Activated B cell treated with CpG ODN at 0.5 μM for 24 hours (primary cell): Measurements from ENCODE around the gene UGP2. TPM values are rescaled to one million over a fixed set of nuclear protein-coding genes. Genes with fewer than 3 reads are reported as not detected.

Experiments
- ATAC-seq: fragments of 200-7000 bp; cut with Tn5 transposase; one replicate; pipeline ENCODE4 v1.10.0; 2021; ENCODE audit warnings: low read depth, mild to moderate bottlenecking, moderate library complexity
- CTCF ChIA-PET: fragments of 350-600 bp; sonication (Branson Sonifier 250); formaldehyde crosslinking; loops from one replicate; lab custom pipeline; 2021; ENCODE audit warnings: antibody characterized with exemption; lab: Charles Lee
- POLR2A ChIA-PET: fragments of 350-600 bp; sonication (Branson Sonifier 250); formaldehyde crosslinking; loops from one replicate; lab custom pipeline; 2021; ENCODE audit warnings: antibody characterized with exemption; lab: Charles Lee
- DNase-seq: peaks from one replicate; pipeline ENCODE4 v3.0.0; 2022
- H3K27ac Mint-ChIP-seq: one replicate; pipeline ENCODE4 v1.8.0; 2020; ENCODE audit warnings: mixed read lengths
- H3K27me3 Mint-ChIP-seq: one replicate; pipeline ENCODE4 v1.8.0; 2021; ENCODE audit warnings: mixed read lengths
- H3K36me3 Mint-ChIP-seq: one replicate; pipeline ENCODE4 v1.8.0; 2021; ENCODE audit warnings: low read depth, mixed read lengths
- H3K4me1 Mint-ChIP-seq: one replicate; pipeline ENCODE4 v1.8.0; 2021; ENCODE audit warnings: mixed read lengths
- H3K4me3 Mint-ChIP-seq: one replicate; pipeline ENCODE4 v1.8.0; 2020; ENCODE audit warnings: mild to moderate bottlenecking, mixed read lengths
- H3K9me3 Mint-ChIP-seq: one replicate; pipeline ENCODE4 v1.8.0; 2020; ENCODE audit warnings: mixed read lengths
- intact Hi-C: fragments of 100-400 bp; cut with micrococcal nuclease; formaldehyde crosslinking; loops from one replicate; pipeline ENCODE4 v1.15.1; 2024
- total RNA-seq: library from RNA; stranded (reverse); gene quantifications from 2 replicates; pipeline ENCODE4 v1.2.3, GENCODE V29; 2022
- TF ChIP-seq, protein P1 (sequence below): fragments of 200-600 bp; IDR thresholded peaks from one replicate; pipeline ENCODE4 v1.8.0; 2022; ENCODE audit warnings: antibody characterized with exemption, mild to moderate bottlenecking

UGP2 gene
- 69.8 and 73.5 TPM in 2 replicates for total RNA-seq

DNA sequence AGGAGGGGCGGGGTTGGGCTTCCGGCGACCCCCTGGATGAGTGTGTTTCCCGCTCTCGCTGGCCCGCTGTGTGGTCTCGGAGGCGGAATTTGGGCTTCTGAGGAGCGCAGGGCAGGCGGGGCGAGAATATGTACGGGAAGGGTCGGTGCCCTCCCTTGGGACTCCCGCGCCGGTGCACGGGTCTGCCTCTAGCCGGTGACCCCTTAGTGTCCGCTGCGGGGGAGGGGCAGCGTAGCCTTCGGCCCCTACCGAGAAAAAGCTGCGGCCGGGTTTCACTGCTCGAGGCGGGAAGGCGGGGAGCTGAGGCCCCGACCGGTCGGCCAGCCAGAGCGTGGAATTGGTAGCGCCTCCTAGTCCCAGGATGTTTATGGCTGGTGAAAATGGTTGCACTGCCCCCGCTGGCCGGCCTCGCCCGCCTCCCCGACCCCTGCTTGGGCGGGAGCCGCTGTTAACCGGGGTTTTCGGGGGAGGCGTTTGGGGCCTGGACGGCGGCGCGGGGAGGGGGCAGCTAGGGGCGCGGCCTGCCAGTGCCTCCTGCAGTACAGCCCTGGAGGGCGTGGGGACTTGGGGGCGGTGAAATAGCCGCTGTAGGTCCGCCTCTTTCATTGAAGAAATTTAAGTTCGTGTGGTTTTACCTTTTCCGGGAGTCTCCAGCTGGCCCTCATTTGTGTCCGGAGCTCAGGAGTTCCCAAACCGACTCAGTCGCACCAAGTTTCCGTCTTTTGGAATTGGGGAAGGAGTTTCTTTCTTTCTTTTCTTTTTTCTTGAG is at the start of gene UGP2:
Gene UGP2 (plus strand): TSS at position 643 of the 769 bp plus-strand sequence. CDS start 290 bp downstream, outside the sequence.
- DNase-seq (peak; percentile 75), ATAC-seq (peak; percentile 68)
- Mint-ChIP-seq H3K27ac (peak within 1 kb of the TSS; percentile 97), H3K4me1 (peaks cover 53% of the 10 kb centered on the region), H3K4me3 (peak within 1 kb of the TSS; percentile 97), H3K36me3 (peaks cover 15% of the 10 kb centered on the region), H3K9me3 (no peaks in the 10 kb centered on the region), H3K27me3 (peaks cover 1% of the 10 kb centered on the region)
- CTCF ChIA-PET: interaction anchor here (1.6 to 1.9 kb wide), 3 partner anchors 20 to 149 kb away, joined by 4 to 12 read pairs (median 9); no protein-coding TSS in a partner anchor
- intact Hi-C loops: loop anchor here (1.0 to 10.0 kb wide), 10 partner anchors 20 to 1647 kb away; partner anchors contain the start of genes ACTR2, AFTPH, B3GNT2 and EHBP1
- POLR2A ChIA-PET: interaction anchor here (0.6 to 3.7 kb wide), 15 partner anchors 10 to 1765 kb away, joined by 3 to 39 read pairs (median 5); partner anchors contain the start of genes ACTR2, AFTPH, MDH1 and RAB1A
- TF ChIP-seq, protein P1, sequence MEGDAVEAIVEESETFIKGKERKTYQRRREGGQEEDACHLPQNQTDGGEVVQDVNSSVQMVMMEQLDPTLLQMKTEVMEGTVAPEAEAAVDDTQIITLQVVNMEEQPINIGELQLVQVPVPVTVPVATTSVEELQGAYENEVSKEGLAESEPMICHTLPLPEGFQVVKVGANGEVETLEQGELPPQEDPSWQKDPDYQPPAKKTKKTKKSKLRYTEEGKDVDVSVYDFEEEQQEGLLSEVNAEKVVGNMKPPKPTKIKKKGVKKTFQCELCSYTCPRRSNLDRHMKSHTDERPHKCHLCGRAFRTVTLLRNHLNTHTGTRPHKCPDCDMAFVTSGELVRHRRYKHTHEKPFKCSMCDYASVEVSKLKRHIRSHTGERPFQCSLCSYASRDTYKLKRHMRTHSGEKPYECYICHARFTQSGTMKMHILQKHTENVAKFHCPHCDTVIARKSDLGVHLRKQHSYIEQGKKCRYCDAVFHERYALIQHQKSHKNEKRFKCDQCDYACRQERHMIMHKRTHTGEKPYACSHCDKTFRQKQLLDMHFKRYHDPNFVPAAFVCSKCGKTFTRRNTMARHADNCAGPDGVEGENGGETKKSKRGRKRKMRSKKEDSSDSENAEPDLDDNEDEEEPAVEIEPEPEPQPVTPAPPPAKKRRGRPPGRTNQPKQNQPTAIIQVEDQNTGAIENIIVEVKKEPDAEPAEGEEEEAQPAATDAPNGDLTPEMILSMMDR: no peak

DNA sequence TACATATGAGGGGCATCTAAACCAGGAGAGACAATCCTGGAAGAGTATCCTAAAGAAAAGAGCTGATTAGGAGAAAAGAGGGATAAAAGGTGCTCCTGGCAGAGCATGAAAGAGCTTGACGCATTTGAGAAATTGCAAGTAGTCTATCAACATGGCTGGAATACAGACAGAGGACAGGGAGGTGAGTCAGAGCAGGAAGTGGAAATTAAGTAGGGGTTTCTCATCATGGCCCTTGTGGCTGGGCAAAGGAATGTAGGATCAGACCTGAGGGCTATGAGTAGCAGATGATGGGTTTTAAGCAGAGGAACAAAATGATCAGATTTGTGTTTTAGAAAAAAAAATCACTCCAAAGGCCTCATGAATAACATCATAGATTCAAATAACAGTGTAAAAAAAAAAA is 49.2 kb upstream of the UGP2 start:
- H3K27me3 Mint-ChIP-seq: peaks cover 2% of the 10 kb centered on the region

DNA sequence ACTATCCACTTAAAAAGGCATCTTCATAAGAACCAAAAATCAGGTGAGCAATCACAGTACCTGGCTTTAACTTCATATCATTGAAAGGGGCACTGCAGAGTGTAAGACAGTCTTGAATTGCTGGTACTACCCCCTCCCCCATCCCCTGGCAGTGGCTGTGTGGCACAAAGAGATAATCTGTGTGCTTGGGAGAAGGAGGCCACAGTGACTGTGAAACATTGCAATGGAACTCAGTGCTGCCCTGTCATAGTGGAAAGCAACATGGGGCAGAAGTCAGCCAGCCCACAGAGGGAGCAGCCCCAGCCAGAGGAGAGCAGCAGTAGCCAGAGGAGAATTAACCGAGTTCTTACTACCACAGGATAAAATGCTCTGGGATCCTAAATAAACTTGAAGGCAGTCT is 45.3 kb upstream of the UGP2 start:
- intact Hi-C loops: no loop called here
- TF ChIP-seq, protein P1: no peak
- CTCF ChIA-PET: no interaction called here
- Mint-ChIP-seq H3K27me3 (peaks cover 2% of the 10 kb centered on the region), H3K9me3 (peaks cover 3% of the 10 kb centered on the region), H3K4me3 (no peak overlapping the region), H3K27ac (no peak overlapping the region), H3K36me3 (no peaks in the 10 kb centered on the region), H3K4me1 (no peaks in the 10 kb centered on the region)
- ATAC-seq (no peak), DNase-seq (no peak)
- POLR2A ChIA-PET: no interaction called here

More for the DNA sequence above, 49.2 kb upstream of the UGP2 start:
- no peak for ATAC-seq
- DNase-seq: no peak
- ChIA-PET POLR2A (no interaction called here), CTCF (no interaction called here)
- Mint-ChIP-seq H3K36me3 (no peaks in the 10 kb centered on the region), H3K9me3 (no peaks in the 10 kb centered on the region), H3K4me1 (no peaks in the 10 kb centered on the region), H3K27ac (no peak overlapping the region), H3K4me3 (no peak overlapping the region)
- TF ChIP-seq, protein P1: no peak
- intact Hi-C loops: no loop called here

DNA sequence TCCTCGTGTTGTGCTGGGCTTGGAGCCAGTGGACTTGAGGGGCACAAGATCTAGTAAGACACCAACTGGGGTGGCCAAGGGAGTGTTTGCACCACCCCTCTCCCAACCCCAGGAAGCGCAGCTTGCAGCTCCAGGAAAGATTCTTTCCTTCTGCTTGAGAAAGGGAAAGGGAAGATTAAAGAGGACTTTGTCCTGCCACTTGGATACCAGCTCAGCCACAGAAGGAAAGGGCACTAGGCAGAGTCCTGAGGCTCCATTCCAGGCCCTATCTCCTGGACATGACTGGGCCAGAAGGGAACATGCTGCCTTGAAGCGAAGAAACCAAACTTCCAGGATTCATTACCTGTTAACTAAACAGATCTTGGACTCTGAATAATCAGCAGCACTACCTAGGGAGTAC is 44.9 kb upstream of the UGP2 start:
- Mint-ChIP-seq H3K9me3 (peaks cover 5% of the 10 kb centered on the region), H3K27ac (no peak overlapping the region), H3K36me3 (no peaks in the 10 kb centered on the region), H3K4me3 (no peak overlapping the region), H3K4me1 (no peaks in the 10 kb centered on the region), H3K27me3 (peaks cover 2% of the 10 kb centered on the region)
- DNase-seq (no peak), ATAC-seq (no peak)
- TF ChIP-seq, protein P1: no peak
- intact Hi-C loops: no loop called here
- ChIA-PET POLR2A (no interaction called here), CTCF (no interaction called here)

DNA sequence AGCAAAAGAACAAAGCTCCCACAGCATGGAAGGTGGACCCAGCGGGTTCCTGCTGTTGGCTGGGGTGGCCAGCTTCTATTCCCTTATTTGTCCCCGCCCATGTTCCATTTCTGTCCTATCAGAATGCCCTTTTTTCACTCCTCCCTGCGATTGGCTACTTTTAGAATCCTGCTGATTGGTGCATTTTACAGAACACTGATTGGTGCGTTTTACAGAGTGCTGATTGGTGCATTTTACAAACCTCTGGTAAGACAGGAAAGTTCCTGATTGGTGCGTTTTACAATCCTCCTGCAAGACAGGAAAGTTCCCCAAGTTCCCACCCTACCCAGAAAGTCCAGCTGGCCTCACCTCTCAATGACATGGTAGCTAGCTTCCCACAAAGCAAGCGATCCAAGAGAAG is 40.2 kb upstream of the UGP2 start:
- no peak for DNase-seq
- no peaks in the 10 kb centered on the region for H3K4me1 Mint-ChIP-seq
- no peak for ATAC-seq
- H3K36me3 Mint-ChIP-seq: no peaks in the 10 kb centered on the region
- H3K9me3 Mint-ChIP-seq: peaks cover 9% of the 10 kb centered on the region
- TF ChIP-seq, protein P1: no peak
- ChIA-PET CTCF (no interaction called here), POLR2A (no interaction called here)
- peaks cover under 1% of the 10 kb centered on the region for H3K27me3 Mint-ChIP-seq
- H3K4me3 Mint-ChIP-seq: no peak overlapping the region
- H3K27ac Mint-ChIP-seq: no peak overlapping the region
- intact Hi-C loops: no loop called here
